Heart left ventricle (tissue), 16 donors: ENCODE results near the gene CTNNA3. TPM values are rescaled to one million over a fixed set of nuclear protein-coding genes. Genes with fewer than 3 reads are reported as not detected.

Experiments used
- ATAC-seq, 4 donors: fragments of 200-7000 bp; cut with Tn5 transposase; one replicate each; pipeline ENCODE4 v1.9.1; 2020 to 2022; ENCODE audit warnings: moderate library complexity in 4 of 4, mild to moderate bottlenecking in 3 of 4, moderate number of reproducible peaks in 1 of 4
- DNase-seq, 5 donors: peaks; one replicate each; pipeline ENCODE4 v3.0.0-alpha.2; 2020
- H3K27ac ChIP-seq, 12 donors: fragments of 200-600 bp; sonication (generic) in 4 of 12; one replicate each; pipeline versions ENCODE4 v1.5.0 to v1.8.0; 2016 to 2022; ENCODE audit warnings: mild to moderate bottlenecking in 2 of 12
- H3K27me3 ChIP-seq, 9 donors: fragments of 200-600 bp; sonication (generic) in 2 of 9; one replicate each; pipeline versions ENCODE4 v1.5.1 to v1.8.0; 2016 to 2022; ENCODE audit warnings: mild to moderate bottlenecking in 3 of 9
- H3K36me3 ChIP-seq, 9 donors: fragments of 200-600 bp; sonication (generic) in 2 of 9; one replicate each; pipeline versions ENCODE4 v1.5.0 to v1.8.0; 2018 to 2022; ENCODE audit warnings: mild to moderate bottlenecking in 2 of 9
- H3K4me1 ChIP-seq, 12 donors: fragments of 200-600 bp; sonication (generic) in 4 of 12; one replicate each; pipeline versions ENCODE4 v1.5.0 to v1.8.0; 2016 to 2022; ENCODE audit warnings: mild to moderate bottlenecking in 3 of 12
- H3K4me3 ChIP-seq, 12 donors: fragments of 200-600 bp; sonication (generic) in 4 of 12; one replicate each; pipeline versions ENCODE4 v1.5.0 to v1.8.0; 2017 to 2022; ENCODE audit warnings: mild to moderate bottlenecking in 9 of 12, moderate library complexity in 4 of 12
- H3K9me3 ChIP-seq, 12 donors: fragments of 200-600 bp; sonication (generic) in 4 of 12; one replicate each; pipeline versions ENCODE4 v1.5.0 to v1.8.0; 2016 to 2022; ENCODE audit warnings: mild to moderate bottlenecking in 1 of 12
- POLR2A ChIP-seq, 2 donors: fragments of 450-650 bp; IDR thresholded peaks; one replicate each; pipeline ENCODE4 v1.6.1; 2017; ENCODE audit warnings: antibody characterized with exemption in 2 of 2, mild to moderate bottlenecking in 2 of 2, moderate library complexity in 2 of 2
- WGBS, 4 donors: extraction: QIAGEN DNeasy Blood & Tissue Kit in 2 of 4; methylation state at CpG; one replicate each; pipeline versions ENCODE4 v1.1.5 to v1.1.7; 2013 to 2018; 5-methylcytosine and 5-hydroxymethylcytosine counted together
- intact Hi-C, 10 donors: fragments of 100-400 bp; cut with DNase I; formaldehyde crosslinking; loops; one replicate each; pipeline versions ENCODE4 v1.11.1 to v1.14.2; 2022
- polyA plus RNA-seq, 2 donors: library from polyadenylated mRNA; stranded (reverse); fragments of 200-250 nt; gene quantifications; one replicate each; pipeline ENCODE4 v1.2.3, GENCODE V29; 2013
- total RNA-seq, 9 donors: library from RNA; depleted of rRNA in 2 of 9; stranded (reverse); fragments of >200 nt in 2 of 9; fragmentation: NEBNext Ultra II Directional in 3 of 9; extraction: Animal tissue kit (Norgen Biotek cat#: 25700) in 3 of 9; gene quantifications; one replicate each; pipeline versions ENCODE4 v1.1.0 to v1.2.4, GENCODE V29; 2016 to 2023
- TF ChIP-seq, protein P1 (sequence below), 12 donors: fragments of 200-600 bp; sonication (generic) in 4 of 12; IDR thresholded peaks; one replicate each; pipeline versions ENCODE4 v1.5.0 to v1.8.0; 2018 to 2022; ENCODE audit warnings: antibody characterized with exemption in 12 of 12, mild to moderate bottlenecking in 5 of 12
- donor health status: ischemic (EF 13 %, LVEDD 7.1; RV severe dilation, severe dysfunction).
- donor health status: healthy with polysubstance abuse.
- donor health status: DM: no; HTN: yes; CAD: no.
- donor health status: DM: no; HTN: no; CAD: no.
- donor health status: ischemic (EF 25% LVEDD 6.9; RV normal size, moderate dysfunction).
- donor health status: ischemic (EF 25% LVEDD 5.7; RV mildly dilated, moderate dysfunction).
- donor health status: healthy.
- donor health status: DM: yes; HTN: yes; CAD: no.
- donor health status: ischemic (EF 35%, LVEDD 5.7; RV mildly dilated, moderate dysfunction).
- donor health status: nonischemic (EF 11% LVEDD 7.7; RV severe dilation, severe dysfunction).
- donor health status: DM: yes; HTN: yes; CAD: no.
- donor health status: PGD.
- donor health status: ischemic (EF 29% LVEDD 5.4; RV normal size, mild dysfunction).
- donor health status: nonischemic (EF 23%, LVEDD 6.1; RV moderate dilation, normal function).

Gene CTNNA3
- total and polyA plus RNA-seq, 11 donors: 4.8 to 200 (median 99.0) TPM

DNA sequence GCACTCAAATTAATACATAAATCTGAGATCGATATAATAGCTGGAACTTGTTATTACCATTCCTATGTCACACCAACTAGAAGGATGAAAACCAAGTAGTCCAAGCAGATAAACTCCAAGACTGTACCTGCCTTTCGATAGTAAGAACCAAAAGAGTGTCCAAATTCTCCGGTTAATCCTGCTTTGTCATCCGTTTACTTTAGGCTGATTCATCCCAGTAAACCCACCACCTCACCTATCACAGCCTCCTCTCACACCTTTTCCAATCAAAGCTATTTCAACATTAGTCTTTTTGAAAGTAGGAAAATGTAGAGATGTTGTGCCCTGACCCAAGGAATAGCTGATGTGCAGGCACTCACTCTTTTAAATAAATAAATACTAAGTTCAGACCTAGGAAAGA lies 177.2 kb downstream of the CTNNA3 start:
- WGBS, 4 donors: 82 to 87% (median 84%) methylated on average over 4 of the region's 4 CpGs
- H3K9me3 ChIP-seq: no peaks in the 10 kb centered on the region
- ATAC-seq (no peak), DNase-seq (no peak)
- H3K4me1 ChIP-seq: peaks cover 0 to 4% (median 0%) of the 10 kb centered on the region in 12 donors
- intact Hi-C loops: loop anchor here in 4 of 10 donors (10.0 kb wide), 3 partner anchors 564 to 594 kb away; partner anchors contain the start of gene LRRTM3 (in 1 of the 4)
- H3K27me3 ChIP-seq: no peaks in the 10 kb centered on the region
- peaks cover 0 to 4% (median 0%) of the 10 kb centered on the region in 9 donors for H3K36me3 ChIP-seq
- TF ChIP-seq POLR2A (IDR thresholded peaks at IDR 0.05): no peak
- TF ChIP-seq, protein P1, sequence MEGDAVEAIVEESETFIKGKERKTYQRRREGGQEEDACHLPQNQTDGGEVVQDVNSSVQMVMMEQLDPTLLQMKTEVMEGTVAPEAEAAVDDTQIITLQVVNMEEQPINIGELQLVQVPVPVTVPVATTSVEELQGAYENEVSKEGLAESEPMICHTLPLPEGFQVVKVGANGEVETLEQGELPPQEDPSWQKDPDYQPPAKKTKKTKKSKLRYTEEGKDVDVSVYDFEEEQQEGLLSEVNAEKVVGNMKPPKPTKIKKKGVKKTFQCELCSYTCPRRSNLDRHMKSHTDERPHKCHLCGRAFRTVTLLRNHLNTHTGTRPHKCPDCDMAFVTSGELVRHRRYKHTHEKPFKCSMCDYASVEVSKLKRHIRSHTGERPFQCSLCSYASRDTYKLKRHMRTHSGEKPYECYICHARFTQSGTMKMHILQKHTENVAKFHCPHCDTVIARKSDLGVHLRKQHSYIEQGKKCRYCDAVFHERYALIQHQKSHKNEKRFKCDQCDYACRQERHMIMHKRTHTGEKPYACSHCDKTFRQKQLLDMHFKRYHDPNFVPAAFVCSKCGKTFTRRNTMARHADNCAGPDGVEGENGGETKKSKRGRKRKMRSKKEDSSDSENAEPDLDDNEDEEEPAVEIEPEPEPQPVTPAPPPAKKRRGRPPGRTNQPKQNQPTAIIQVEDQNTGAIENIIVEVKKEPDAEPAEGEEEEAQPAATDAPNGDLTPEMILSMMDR (IDR thresholded peaks at IDR 0.05): no peak
- no peak overlapping the region for H3K4me3 ChIP-seq
- no peak overlapping the region for H3K27ac ChIP-seq

DNA sequence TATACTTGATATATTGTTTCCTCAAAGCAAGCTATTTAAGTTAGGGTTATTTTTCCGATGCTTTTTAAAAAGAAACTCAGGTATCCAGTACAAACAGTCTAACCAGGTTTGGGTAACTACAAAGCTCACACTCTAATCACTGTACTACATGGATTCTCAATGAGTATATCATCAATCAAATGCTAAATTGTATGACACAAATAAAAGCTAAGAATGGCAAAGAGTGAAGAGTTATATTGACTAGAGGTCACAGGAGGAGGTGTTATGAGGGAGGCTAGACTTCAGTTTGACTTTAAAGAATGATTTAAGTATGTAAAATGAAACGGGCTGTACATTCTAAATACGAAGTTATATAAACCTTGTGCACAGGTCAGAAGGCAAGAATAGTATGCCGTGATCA lies 178.0 kb downstream of the CTNNA3 start:
- peaks cover 0 to 4% (median 0%) of the 10 kb centered on the region in 9 donors for H3K36me3 ChIP-seq
- 82 to 87% (median 86%) methylated on average over 4 of the region's 4 CpGs for WGBS, 4 donors
- ATAC-seq: no peak
- no peaks in the 10 kb centered on the region for H3K9me3 ChIP-seq
- H3K4me3 ChIP-seq: no peak overlapping the region
- no peak overlapping the region for H3K27ac ChIP-seq
- H3K27me3 ChIP-seq: no peaks in the 10 kb centered on the region
- TF ChIP-seq POLR2A (IDR thresholded peaks at IDR 0.05): no peak
- TF ChIP-seq, protein P1 (IDR thresholded peaks at IDR 0.05): no peak
- no peak for DNase-seq
- H3K4me1 ChIP-seq: peaks cover 0 to 4% (median 0%) of the 10 kb centered on the region in 12 donors
- intact Hi-C loops: loop anchor here in 4 of 10 donors (10.0 kb wide), 3 partner anchors 563 to 593 kb away; partner anchors contain the start of gene LRRTM3 (in 1 of the 4)

DNA sequence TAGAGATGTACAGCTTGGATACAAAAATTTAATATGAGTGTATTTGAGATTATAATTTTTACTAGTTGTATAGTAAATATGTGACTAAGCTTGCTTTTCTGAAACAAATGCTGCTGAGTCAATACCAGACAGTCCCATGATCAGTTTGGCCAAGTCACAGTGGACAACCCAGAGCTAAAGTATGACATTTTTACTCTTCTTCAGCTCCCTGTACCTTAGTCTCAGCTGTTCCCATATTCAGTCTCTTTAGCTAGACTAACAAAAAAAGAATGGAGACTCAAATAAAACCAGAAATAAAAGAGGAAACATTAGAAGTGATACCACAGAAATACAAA lies 189.3 kb downstream of the CTNNA3 start:
- TF ChIP-seq, protein P1 (IDR thresholded peaks at IDR 0.05): no peak
- TF ChIP-seq POLR2A (IDR thresholded peaks at IDR 0.05): no peak
- H3K36me3 ChIP-seq: no peaks in the 10 kb centered on the region
- DNase-seq (no peak), ATAC-seq (no peak)
- intact Hi-C loops: loop anchor here in 1 of 10 donors (10.0 kb wide), 1 partner anchor 552 kb away; no protein-coding TSS in a partner anchor
- peaks cover 0 to 10% (median 2%) of the 10 kb centered on the region in 12 donors for H3K4me1 ChIP-seq
- no peaks in the 10 kb centered on the region for H3K27me3 ChIP-seq
- H3K27ac ChIP-seq: no peak overlapping the region
- no peak overlapping the region for H3K4me3 ChIP-seq
- H3K9me3 ChIP-seq: peaks cover 0 to 8% (median 0%) of the 10 kb centered on the region in 12 donors

DNA sequence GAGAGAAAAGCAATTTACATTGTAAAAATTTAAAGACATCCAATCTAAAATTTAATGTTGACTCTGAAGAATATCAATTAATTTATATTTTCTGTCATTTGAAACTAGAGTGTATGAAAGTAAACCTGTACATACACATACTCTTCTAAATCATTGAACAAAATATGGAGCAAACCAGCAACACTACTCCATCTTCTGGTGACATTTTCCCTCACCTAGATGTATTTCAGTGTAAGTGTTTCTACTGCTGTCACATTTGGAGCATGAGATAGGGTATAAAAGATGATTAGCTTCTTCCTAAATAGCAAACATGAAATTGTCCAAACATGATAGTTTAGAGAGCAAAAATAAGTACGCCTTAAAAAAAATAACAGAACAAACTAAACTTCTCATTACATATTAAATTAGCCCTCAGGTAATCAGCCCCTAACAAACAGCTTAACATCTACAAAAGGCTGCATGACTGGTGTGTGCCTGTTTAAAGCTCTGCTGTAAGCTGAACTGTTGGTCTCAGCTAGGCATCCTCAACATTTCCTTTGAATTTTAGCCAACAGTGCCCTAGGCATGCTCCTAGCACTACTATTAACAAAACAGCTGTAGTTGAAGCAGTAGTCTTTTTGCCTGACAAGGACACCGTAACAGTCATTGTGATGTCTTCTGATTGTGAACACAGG lies 189.8 kb downstream of the CTNNA3 start:
- Histone ChIP-seq H3K4me3 (no peak overlapping the region), H3K27ac (no peak overlapping the region), H3K4me1 (peaks cover 0 to 10% (median 2%) of the 10 kb centered on the region in 12 donors), H3K27me3 (no peaks in the 10 kb centered on the region), H3K36me3 (no peaks in the 10 kb centered on the region), H3K9me3 (peaks cover 0 to 8% (median 0%) of the 10 kb centered on the region in 12 donors)
- WGBS, 4 donors: 66 to 88% (median 79%) methylated on average over 2 of the region's 2 CpGs
- intact Hi-C loops: loop anchor here in 1 of 10 donors (10.0 kb wide), 1 partner anchor 551 kb away; no protein-coding TSS in a partner anchor
- TF ChIP-seq POLR2A (IDR thresholded peaks at IDR 0.05): no peak
- TF ChIP-seq, protein P1 (IDR thresholded peaks at IDR 0.05): peak in 1 of 12 donors; percentile 16
- ATAC-seq: peak in 2 of 4 donors; percentile 30 to 42
- no peak for DNase-seq
